Bronchial smooth muscle cell (primary cell): ENCODE results near the gene AJM1. TPM values are rescaled to one million over a fixed set of nuclear protein-coding genes. Genes with fewer than 3 reads are reported as not detected.

Source experiments
- total RNA-seq: library from RNA; depleted of rRNA; stranded (reverse); fragments of >200 nt; gene quantifications from 2 replicates; pipeline ENCODE4 v1.2.1, GENCODE V29; 2014

Gene AJM1
- 0.95 and 1.5 TPM in 2 replicates for total RNA-seq

DNA sequence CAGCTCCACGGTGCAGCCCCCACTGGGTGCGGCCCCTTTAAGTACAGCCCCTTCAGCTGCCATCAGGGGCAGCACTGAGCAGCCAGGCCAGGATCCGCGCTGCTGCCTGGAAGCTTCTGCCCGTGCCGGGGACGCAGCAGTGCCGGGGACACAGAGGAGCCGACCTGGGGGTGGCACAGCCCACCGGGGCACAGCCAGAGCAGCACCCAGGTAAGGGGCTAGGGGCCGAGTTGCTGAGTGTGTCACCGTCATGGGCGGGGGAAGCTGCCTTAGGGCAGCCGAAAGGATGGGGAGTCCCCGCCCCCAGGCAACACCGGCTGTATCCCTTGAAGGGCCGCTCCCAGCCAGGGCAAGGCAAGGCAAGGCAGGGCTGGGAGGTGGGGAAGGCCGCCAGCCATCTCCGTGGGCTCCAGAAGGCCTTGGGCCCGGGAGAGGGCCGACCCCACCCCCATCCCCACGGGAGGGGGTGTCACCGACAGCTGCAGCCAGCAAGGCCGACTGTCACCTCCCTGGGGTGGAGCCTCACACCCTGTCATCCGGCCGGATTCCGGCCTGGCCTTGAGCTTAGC lies at the start of gene AJM1:
Gene AJM1, plus strand, starts transcription at position 99 of the 569 bp plus-strand sequence. CDS start 1,937 bp downstream, outside the sequence.

GRCh38 chr9:136796238-136796774 lies 46.0 kb upstream of the AJM1 start, which contains the start of gene CCDC183:
CCDC183 (plus strand) TSS chr9:136796338; CDS start chr9:136796398, 60 bp downstream.

GRCh38 chr9:136807281-136808074 lies 34.8 kb upstream of the AJM1 start, which contains the start of gene RABL6:
RABL6 (plus strand) TSS chr9:136807948; CDS start chr9:136808197, 249 bp downstream.

GRCh38 chr9:136849038-136849959 lies 7.0 kb downstream of the AJM1 start, which contains the start of gene PHPT1:
PHPT1 (plus strand) TSS chr9:136849409; CDS start chr9:136849431, 22 bp downstream.

GRCh38 chr9:136851941-136852663 lies 9.8 kb downstream of the AJM1 start, which contains the start of gene MAMDC4:
MAMDC4 (plus strand) TSS chr9:136852346; CDS start chr9:136852417, 71 bp downstream.

DNA sequence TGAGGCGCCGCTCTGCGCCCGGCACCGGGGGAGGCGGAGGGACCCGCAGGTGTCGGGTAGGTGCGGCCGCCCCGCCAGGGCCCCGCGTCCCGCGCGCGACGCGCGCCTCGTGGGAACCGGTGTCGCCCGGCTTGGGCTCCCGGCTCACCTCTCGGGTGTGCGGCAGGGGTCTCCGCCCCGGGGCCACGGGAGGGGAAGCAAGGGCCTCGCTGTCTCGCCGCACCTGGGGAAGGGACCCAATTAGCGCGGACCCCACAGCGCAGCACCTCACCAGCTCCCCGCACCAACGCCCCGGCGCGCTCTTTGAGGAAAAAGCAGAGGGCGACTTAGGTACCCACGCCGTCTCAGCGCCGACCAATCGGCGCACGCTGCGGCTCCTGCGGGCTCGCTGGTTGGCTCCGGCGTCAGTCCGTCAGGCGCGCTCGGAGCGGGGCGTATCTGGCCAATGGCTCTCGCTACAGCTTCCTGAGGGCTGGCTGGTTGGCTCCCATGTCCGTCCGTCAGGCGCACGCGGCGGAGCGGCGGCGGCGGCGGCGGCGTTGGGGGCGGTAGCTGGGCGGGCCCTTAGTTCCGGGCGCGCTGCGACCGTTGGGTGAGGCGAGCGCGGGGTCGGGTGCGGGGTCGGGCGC lies 43.8 kb downstream of the AJM1 start, which contains the start of gene TRAF2:
Gene TRAF2, plus strand, starts transcription at position 567 of the 629 bp plus-strand sequence. CDS start 12,225 bp downstream, outside the sequence.

Other genes with a start within 250 kb of the AJM1 start
- 6.1 and 8.7 TPM in 2 replicates for gene EGFL7, start 179.6 kb upstream of the AJM1 start, total RNA-seq
- 27.7 and 31.8 TPM in 2 replicates for gene AGPAT2, start 155.0 kb upstream of the AJM1 start, total RNA-seq
- 0.69 and 1.1 TPM in 2 replicates for gene DIPK1B, start 129.9 kb upstream of the AJM1 start, total RNA-seq
- gene LCN10, start 99.5 kb upstream of the AJM1 start, total RNA-seq = 0.16 TPM in 1 of 2 replicates, not detected in the other
- gene LCN6, start 94.0 kb upstream of the AJM1 start, total RNA-seq = not detected in 2 replicates
- gene LCN8, start 84.2 kb upstream of the AJM1 start, total RNA-seq = not detected in 2 replicates
- not detected in 2 replicates for gene LCN15, start 78.0 kb upstream of the AJM1 start, total RNA-seq
- 44.7 and 44.8 TPM in 2 replicates for gene TMEM141, start 51.1 kb upstream of the AJM1 start, total RNA-seq
- 0.32 and 0.43 TPM in 2 replicates for gene CCDC183, start 46.1 kb upstream of the AJM1 start, total RNA-seq
- 54.9 and 57.4 TPM in 2 replicates for gene RABL6, start 34.5 kb upstream of the AJM1 start, total RNA-seq
- gene PHPT1, start 6.9 kb downstream of the AJM1 start, total RNA-seq = 177 and 292 TPM in 2 replicates
- gene MAMDC4, start 9.9 kb downstream of the AJM1 start, total RNA-seq = 0.32 and 1.1 TPM in 2 replicates
- 386 and 552 TPM in 2 replicates for gene EDF1, start 23.8 kb downstream of the AJM1 start, total RNA-seq
- 6.0 and 9.2 TPM in 2 replicates for gene TRAF2, start 44.0 kb downstream of the AJM1 start, total RNA-seq
- gene FBXW5, start 102.3 kb downstream of the AJM1 start, total RNA-seq = 107 and 184 TPM in 2 replicates
- 0.32 and 0.69 TPM in 2 replicates for gene C8G, start 102.8 kb downstream of the AJM1 start, total RNA-seq
- gene LCN12, start 109.8 kb downstream of the AJM1 start, total RNA-seq = not detected in 2 replicates
- gene PTGDS, start 135.0 kb downstream of the AJM1 start, total RNA-seq = 0.79 and 6.0 TPM in 2 replicates
- 0.16 and 0.34 TPM in 2 replicates for gene LCNL1, start 140.5 kb downstream of the AJM1 start, total RNA-seq
- 5.8 and 8.5 TPM in 2 replicates for gene PAXX, start 149.9 kb downstream of the AJM1 start, total RNA-seq
- gene CLIC3, start 154.1 kb downstream of the AJM1 start, total RNA-seq = 6.8 and 8.2 TPM in 2 replicates
- gene ABCA2, start 185.8 kb downstream of the AJM1 start, total RNA-seq = 14.2 and 23.9 TPM in 2 replicates
- not detected in 2 replicates for gene FUT7, start 189.6 kb downstream of the AJM1 start, total RNA-seq
- gene NPDC1, start 203.7 kb downstream of the AJM1 start, total RNA-seq = 11.5 and 13.1 TPM in 2 replicates
- under 0.01 TPM in 1 of 2 replicates, not detected in the other for gene ENTPD2, start 211.6 kb downstream of the AJM1 start, total RNA-seq
- 0.26 and 0.47 TPM in 2 replicates for gene SAPCD2, start 228.1 kb downstream of the AJM1 start, total RNA-seq
- gene UAP1L1, start 235.0 kb downstream of the AJM1 start, total RNA-seq = 16.2 and 18.1 TPM in 2 replicates
- gene MAN1B1, start 244.5 kb downstream of the AJM1 start, total RNA-seq = 73.7 and 76.9 TPM in 2 replicates